GM21619 (cell line): ENCODE measurements around the gene MT1F.
A peak's percentile ranks its signal among the peaks of the same experiment; 100 is the strongest.

ENCODE experiments used
- ATAC-seq: cut with Tn5 transposase; IDR thresholded peaks from one replicate; pipeline ENCODE4 v1.9.1; 2021; ENCODE audit not compliant: unreplicated experiment

The MT1F gene

GRCh38 chr16:56625140-56625942, 32.4 kb upstream of the MT1F start, which contains the start of gene MT1E:
TSS of gene MT1E (plus strand) at chr16:56625781. CDS start at chr16:56625852, 71 bp downstream.
- peak; percentile 49 for ATAC-seq

- no peak for ATAC-seq
These were observed 31.7 kb upstream of the MT1F start for GRCh38 chr16:56625943-56626654.

GRCh38 chr16:56626685-56627084, 31.1 kb upstream of the MT1F start:
- ATAC-seq, result no peak

GRCh38 chr16:56628486-56629350, 29.0 kb upstream of the MT1F start:
- ATAC-seq, result no peak

GRCh38 chr16:56629531-56629930, 28.2 kb upstream of the MT1F start:
- no peak for ATAC-seq

- peak; percentile 80 for ATAC-seq
These were observed 27.6 kb upstream of the MT1F start for GRCh38 chr16:56630134-56630533.

GRCh38 chr16:56631197-56631596, 26.6 kb upstream of the MT1F start:
- no peak for ATAC-seq

GRCh38 chr16:56631832-56632155, 26.0 kb upstream of the MT1F start:
- ATAC-seq, result no peak

GRCh38 chr16:56632156-56632847, 25.5 kb upstream of the MT1F start, which contains the start of gene MT1M:
TSS of gene MT1M (plus strand) at chr16:56632659. CDS start at chr16:56632732, 73 bp downstream.
- no peak for ATAC-seq

- no peak for ATAC-seq
These were observed 24.9 kb upstream of the MT1F start for GRCh38 chr16:56632848-56633365.

- ATAC-seq, result no peak
These were observed 24.2 kb upstream of the MT1F start for GRCh38 chr16:56633535-56633934.

GRCh38 chr16:56634715-56635440, 22.9 kb upstream of the MT1F start:
- ATAC-seq, result no peak

- no peak for ATAC-seq
These were observed 22.3 kb upstream of the MT1F start for GRCh38 chr16:56635441-56635967.

GRCh38 chr16:56636616-56637413, 20.9 kb upstream of the MT1F start:
- no peak for ATAC-seq

- no peak for ATAC-seq
These were observed 19.7 kb upstream of the MT1F start, which contains the start of gene MT1A for GRCh38 chr16:56637814-56638750. TSS of gene MT1A (plus strand) at chr16:56638666. CDS start at chr16:56638739, 73 bp downstream.

- ATAC-seq, result no peak
These were observed 18.7 kb upstream of the MT1F start for GRCh38 chr16:56639045-56639444.

- no peak for ATAC-seq
These were observed 17.7 kb upstream of the MT1F start for GRCh38 chr16:56640076-56640475.

GRCh38 chr16:56641166-56641565, 16.6 kb upstream of the MT1F start:
- ATAC-seq, result no peak
